Skeletal muscle tissue (tissue), 4 donors: Measurements from ENCODE around the gene FOLR2. TPM values are rescaled to one million over a fixed set of nuclear protein-coding genes. Genes with fewer than 3 reads are reported as not detected.

Experiments
- H3K27ac ChIP-seq: one replicate; pipeline ENCODE4 v1.7.0; 2013; ENCODE audit warnings: mild to moderate bottlenecking, low read depth, low read length, inconsistent platforms
- H3K27me3 ChIP-seq, 3 donors: one replicate each; pipeline ENCODE4 v1.7.0; 2013; ENCODE audit warnings: low read length in 3 of 3; ENCODE audit not compliant: control insufficient read depth in 3 of 3, insufficient read depth in 3 of 3
- H3K36me3 ChIP-seq, 3 donors: one replicate each; pipeline ENCODE4 v1.7.0; 2013; ENCODE audit warnings: low read length in 3 of 3; ENCODE audit not compliant: control insufficient read depth in 3 of 3, insufficient read depth in 3 of 3
- H3K4me1 ChIP-seq, 3 donors: one replicate each; pipeline ENCODE4 v1.7.0; 2013; ENCODE audit warnings: low read length in 3 of 3, mild to moderate bottlenecking in 3 of 3; ENCODE audit not compliant: control insufficient read depth in 3 of 3, insufficient read depth in 3 of 3
- H3K4me3 ChIP-seq, 3 donors: one replicate each; pipeline ENCODE4 v1.7.0; 2013; ENCODE audit warnings: low read length in 3 of 3
- H3K9ac ChIP-seq, 3 donors: one replicate each; pipeline ENCODE4 v1.7.0; 2013; ENCODE audit warnings: low read length in 3 of 3, mild to moderate bottlenecking in 3 of 3, moderate library complexity in 2 of 3, low read depth in 1 of 3
- H3K9me3 ChIP-seq, 3 donors: one replicate each; pipeline ENCODE4 v1.7.0; 2013; ENCODE audit warnings: low read length in 3 of 3; ENCODE audit not compliant: control insufficient read depth in 3 of 3
- total RNA-seq: library from RNA; depleted of rRNA; stranded (reverse); fragments of >200 nt; gene quantifications from one replicate; pipeline ENCODE4 v1.2.3, GENCODE V29; 2014
- donor health status: Osteomylitis.

The FOLR2 gene
- total RNA-seq, 1 donor from 2014 or later: 15.1 TPM

- Histone ChIP-seq H3K27ac (no peak overlapping the region), H3K36me3 (peaks cover 62 to 71% (median 64%) of the 10 kb centered on the region in 3 donors), H3K4me1 (peaks cover 7 to 36% (median 15%) of the 10 kb centered on the region in 3 donors), H3K9me3 (no peaks in the 10 kb centered on the region), H3K27me3 (no peaks in the 10 kb centered on the region), H3K4me3 (no peak overlapping the region), H3K9ac (no peak overlapping the region)
Observed at GRCh38 chr11:72229336-72229924, 12.8 kb downstream of the FOLR2 start.

DNA sequence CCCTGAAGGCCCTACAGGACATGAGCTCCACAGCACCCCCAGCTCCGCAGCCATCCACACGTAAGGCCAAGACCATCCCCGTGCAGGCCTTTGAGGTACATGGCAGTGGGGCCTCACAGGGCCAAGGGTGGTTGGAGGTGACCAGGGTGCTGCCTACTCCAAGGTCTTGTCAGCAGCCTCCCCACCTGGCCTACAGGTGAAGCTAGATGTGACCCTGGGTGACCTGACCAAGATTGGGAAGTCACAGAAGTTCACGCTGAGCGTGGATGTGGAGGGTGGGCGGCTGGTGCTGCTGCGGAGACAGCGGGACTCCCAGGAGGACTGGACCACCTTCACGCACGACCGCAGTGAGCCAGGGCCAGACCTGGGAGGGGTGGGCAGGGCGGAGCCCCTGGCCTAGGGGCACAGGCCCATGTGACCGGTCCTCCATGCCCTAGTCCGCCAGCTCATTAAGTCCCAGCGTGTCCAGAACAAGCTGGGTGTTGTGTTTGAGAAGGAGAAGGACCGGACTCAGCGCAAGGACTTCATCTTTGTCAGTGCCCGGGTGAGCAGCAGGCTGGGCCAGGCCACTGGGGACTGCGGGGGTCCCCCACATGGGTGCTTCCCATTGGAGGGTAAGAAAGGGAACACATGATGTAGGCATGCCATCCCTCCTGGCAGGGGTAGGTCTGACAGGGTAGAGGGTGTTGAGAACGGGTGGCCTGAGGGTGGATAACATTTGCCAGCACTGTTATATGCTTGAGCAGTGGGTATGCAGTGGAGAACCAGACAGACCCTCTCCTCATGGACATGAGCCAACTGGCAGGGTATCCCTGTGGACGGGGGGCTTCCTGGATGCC is 13.6 kb downstream of the FOLR2 start:
- Histone ChIP-seq H3K9ac (no peak overlapping the region), H3K27ac (no peak overlapping the region), H3K9me3 (no peaks in the 10 kb centered on the region), H3K4me3 (no peak overlapping the region), H3K27me3 (no peaks in the 10 kb centered on the region), H3K36me3 (peaks cover 70 to 78% (median 71%) of the 10 kb centered on the region in 3 donors), H3K4me1 (peaks cover 7 to 34% (median 14%) of the 10 kb centered on the region in 3 donors)

DNA sequence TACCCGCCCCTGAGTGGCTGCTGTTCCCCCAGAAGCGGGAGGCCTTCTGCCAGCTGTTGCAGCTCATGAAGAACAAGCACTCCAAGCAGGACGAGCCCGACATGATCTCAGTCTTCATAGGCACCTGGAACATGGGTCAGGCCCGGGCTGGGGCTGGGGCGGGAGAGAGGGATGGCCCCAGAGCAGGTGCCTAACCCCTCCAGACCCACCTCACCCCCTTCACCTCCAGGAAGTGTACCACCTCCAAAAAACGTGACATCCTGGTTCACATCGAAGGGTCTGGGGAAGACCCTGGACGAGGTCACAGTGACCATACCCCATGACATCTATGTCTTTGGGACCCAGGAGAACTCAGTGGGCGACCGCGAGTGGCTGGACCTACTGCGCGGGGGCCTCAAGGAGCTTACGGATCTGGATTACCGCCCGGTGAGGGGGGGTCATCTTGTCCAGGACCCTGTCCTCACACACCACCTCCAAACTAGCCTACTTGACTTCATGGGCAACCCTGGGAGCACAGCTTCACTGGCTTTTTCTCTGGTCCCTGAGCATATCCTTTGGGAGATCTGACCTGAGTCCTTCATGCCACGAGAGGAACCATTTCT is 14.3 kb downstream of the FOLR2 start:
- no peaks in the 10 kb centered on the region for H3K27me3 ChIP-seq
- no peak overlapping the region for H3K27ac ChIP-seq
- peaks cover under 1 to 27% (median 6%) of the 10 kb centered on the region in 3 donors for H3K4me1 ChIP-seq

DNA sequence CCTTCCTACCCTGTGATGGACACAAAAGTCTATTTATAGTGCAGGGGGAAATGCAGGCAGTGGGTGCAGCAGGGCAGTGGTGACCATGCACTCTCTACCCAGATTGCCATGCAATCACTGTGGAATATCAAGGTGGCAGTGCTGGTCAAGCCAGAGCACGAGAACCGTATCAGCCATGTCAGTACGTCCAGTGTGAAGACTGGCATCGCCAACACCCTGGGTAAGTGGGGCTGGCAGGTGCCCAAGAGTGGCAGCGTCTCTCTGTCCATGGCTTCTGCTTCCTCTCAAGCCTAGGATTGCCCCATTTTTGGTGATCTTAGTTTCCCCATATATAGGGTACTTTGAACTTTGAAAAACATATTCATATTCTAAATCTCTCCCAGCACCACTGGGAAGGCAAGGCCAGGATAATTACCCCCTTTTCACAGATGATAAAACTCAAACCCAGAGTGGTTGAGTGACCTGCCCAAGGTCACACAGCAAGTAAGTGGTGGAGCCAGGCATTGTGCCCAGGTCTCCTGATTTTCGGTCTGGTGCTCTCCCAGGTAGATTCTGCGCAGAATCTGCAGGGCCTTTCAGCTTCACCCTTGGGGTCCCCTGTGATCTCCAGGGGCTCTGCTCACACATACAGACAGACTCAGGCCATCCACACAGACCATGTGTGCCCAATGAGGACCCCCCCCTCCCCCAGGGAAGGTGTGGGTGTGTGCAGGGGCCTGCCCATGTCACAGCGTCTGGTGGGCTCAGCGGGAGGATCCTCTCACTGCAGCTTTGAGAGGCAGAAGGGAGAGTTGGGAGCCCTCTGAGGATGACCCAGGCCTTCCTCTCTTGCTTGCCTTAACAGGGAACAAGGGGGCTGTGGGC is 15.0 kb downstream of the FOLR2 start:
- Histone ChIP-seq H3K4me1 (peaks cover 3 to 22% (median 5%) of the 10 kb centered on the region in 3 donors), H3K9me3 (no peaks in the 10 kb centered on the region), H3K27me3 (no peaks in the 10 kb centered on the region), H3K4me3 (no peak overlapping the region), H3K9ac (peak overlapping the region in 1 of 3 donors; percentile 3), H3K27ac (no peak overlapping the region), H3K36me3 (peaks cover 80 to 85% (median 82%) of the 10 kb centered on the region in 3 donors)

More for the DNA sequence above, 14.3 kb downstream of the FOLR2 start:
- Histone ChIP-seq H3K4me3 (no peak overlapping the region), H3K9ac (no peak overlapping the region), H3K36me3 (peaks cover 76 to 83% (median 76%) of the 10 kb centered on the region in 3 donors), H3K9me3 (no peaks in the 10 kb centered on the region)

DNA sequence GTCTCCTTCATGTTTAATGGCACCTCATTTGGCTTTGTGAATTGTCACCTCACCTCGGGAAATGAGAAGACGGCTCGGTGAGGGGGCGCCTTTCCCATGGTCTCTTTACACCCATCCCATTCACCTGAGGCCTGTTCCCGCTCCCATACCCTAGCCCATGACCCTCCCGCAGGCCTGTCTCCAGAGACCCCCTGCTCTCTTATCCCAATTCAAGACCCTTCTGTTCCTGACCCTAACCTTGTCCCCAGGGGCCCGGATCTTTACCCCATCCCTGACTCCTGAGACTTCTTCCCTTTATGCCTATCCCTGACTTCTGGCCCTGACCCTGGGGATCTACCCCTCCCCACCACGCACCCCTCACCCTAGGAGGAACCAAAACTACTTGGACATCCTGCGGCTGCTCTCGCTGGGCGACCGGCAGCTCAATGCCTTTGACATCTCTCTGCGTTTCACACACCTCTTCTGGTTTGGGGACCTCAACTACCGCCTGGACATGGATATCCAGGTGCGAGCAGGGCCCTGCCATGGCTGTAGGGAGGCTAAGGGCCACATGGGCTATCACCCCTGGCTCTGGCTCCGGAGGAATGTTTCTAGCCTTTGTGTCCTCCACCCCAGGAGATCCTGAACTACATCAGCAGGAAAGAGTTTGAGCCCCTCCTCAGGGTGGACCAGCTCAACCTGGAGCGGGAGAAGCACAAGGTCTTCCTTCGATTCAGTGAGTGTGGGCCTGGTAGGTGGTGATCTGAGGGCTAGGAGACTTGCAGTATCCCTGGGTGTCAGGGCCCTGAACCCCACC is 15.9 kb downstream of the FOLR2 start:
- peaks cover 86 to 90% (median 88%) of the 10 kb centered on the region in 3 donors for H3K36me3 ChIP-seq
- peaks cover 5 to 15% (median 6%) of the 10 kb centered on the region in 3 donors for H3K4me1 ChIP-seq
- H3K27me3 ChIP-seq: no peaks in the 10 kb centered on the region
- no peaks in the 10 kb centered on the region for H3K9me3 ChIP-seq
- H3K4me3 ChIP-seq: no peak overlapping the region
- H3K27ac ChIP-seq: no peak overlapping the region
- peak overlapping the region in 2 of 3 donors; percentile 3 to 10 for H3K9ac ChIP-seq

- no peak overlapping the region for H3K27ac ChIP-seq
- H3K27me3 ChIP-seq: no peaks in the 10 kb centered on the region
- H3K9ac ChIP-seq: no peak overlapping the region
- peaks cover 2 to 9% (median 6%) of the 10 kb centered on the region in 3 donors for H3K4me1 ChIP-seq
- peaks cover 84 to 91% (median 87%) of the 10 kb centered on the region in 3 donors for H3K36me3 ChIP-seq
- H3K4me3 ChIP-seq: no peak overlapping the region
- no peaks in the 10 kb centered on the region for H3K9me3 ChIP-seq
Observed at GRCh38 chr11:72233056-72233772, 16.6 kb downstream of the FOLR2 start.

GRCh38 chr11:72233773-72234513 is 17.3 kb downstream of the FOLR2 start:
- Histone ChIP-seq H3K27ac (no peak overlapping the region), H3K9ac (peak overlapping the region in 1 of 3 donors; percentile 8), H3K4me1 (peaks cover 6 to 9% (median 8%) of the 10 kb centered on the region in 3 donors), H3K27me3 (no peaks in the 10 kb centered on the region), H3K9me3 (no peaks in the 10 kb centered on the region), H3K4me3 (no peak overlapping the region), H3K36me3 (peaks cover 78 to 85% (median 84%) of the 10 kb centered on the region in 3 donors)

DNA sequence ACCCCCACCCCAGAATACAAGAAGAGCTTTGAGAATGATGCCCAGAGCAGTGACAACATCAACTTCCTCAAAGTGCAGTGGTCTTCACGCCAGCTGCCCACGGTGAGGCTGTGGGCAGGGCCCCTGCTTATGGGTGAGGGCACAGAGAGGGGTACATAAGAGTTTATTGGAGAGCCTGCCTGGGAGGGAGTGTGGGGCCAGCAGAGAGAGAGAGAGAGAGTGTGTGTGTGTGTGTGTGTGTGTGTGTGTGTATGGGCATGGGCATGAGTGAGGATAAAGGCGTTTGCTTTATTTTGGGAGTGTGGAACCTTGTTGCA is 17.9 kb downstream of the FOLR2 start:
- Histone ChIP-seq H3K4me3 (no peak overlapping the region), H3K9me3 (no peaks in the 10 kb centered on the region), H3K9ac (peak overlapping the region in 1 of 3 donors; percentile 14), H3K36me3 (peaks cover 73 to 80% (median 78%) of the 10 kb centered on the region in 3 donors), H3K4me1 (peaks cover 11 to 14% (median 13%) of the 10 kb centered on the region in 3 donors), H3K27ac (no peak overlapping the region), H3K27me3 (no peaks in the 10 kb centered on the region)
